DMS153 treated with DMSO at 0.1 percent for 48 hours (cell line): ENCODE measurements around the gene TES.

Experiments
- DNase-seq: peaks from one replicate; lab custom pipeline; 2025; ENCODE audit not compliant: unreplicated experiment; lab: John Stamatoyannopoulos, UW

Gene TES

DNA sequence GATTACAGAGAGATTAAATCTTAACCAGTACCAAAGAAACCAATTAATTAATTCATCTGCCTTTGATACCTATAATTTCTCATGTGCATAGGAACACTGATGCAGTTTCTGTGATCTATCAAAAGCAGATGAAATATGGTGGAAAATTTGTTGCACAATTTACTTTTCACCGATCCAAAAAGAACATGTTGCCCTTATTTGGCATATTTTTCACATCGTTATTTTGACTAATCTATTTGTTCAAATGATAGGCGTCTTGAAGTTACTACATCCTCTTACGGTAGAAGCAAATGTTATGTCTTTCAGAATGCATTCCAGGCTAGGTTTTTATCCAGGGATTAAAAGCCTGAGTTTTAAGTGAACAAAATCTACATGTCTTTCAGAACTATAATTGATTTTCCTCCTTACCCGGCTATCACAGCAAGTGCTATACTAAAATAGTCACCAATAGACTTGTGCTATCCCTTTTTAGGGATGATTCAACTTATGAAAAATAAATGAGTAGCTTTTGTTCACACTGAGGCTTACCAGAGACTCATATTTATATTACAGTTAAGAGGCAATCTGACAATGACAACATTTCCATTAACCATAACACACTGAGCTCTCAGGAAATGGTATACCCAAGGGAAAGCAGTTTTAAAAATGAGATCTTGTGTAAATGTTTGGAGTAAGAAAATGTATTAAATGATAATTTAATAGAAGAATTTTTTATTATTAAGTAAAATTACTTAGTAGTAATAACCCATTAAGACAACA, 16.8 kb upstream of the TES start:
- DNase-seq = peak; percentile 27

DNA sequence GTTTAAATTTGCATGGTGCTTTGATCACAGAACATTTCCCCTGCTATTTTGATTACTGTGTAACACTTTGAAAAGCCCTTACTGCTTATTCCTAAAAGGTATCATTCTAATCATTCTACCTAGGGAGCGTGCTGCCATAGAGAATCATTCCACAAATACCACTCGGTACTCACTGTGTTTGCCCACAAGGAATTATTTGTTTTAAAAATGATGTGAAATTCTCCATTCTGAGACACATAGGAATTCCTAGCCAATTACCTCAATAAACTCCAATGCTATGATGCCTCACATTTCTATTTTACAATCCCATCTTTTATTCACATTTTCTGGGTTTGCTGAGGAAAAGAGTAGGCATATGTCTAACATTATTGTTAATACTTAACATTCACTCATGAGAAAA, 16.2 kb upstream of the TES start:
- DNase-seq = no peak

DNA sequence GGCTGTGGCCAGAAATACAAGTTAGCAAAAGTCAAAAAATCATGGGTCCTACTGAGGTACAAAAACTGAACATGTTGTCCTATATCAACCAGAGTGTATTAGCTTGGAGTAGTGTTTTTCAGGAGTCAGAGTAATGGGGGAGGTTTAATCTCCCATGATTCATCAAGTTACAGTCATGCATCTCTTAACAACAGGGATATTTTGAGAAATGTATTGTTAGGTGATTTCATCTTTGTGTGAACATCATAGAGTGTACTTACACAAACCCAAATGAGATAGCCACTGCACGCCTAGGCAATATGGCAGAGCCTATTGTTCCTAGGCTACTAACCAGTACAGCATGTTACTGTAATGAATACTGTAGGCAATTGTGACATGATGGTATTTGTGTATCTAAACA, 14.9 kb upstream of the TES start:
- no peak for DNase-seq

DNA sequence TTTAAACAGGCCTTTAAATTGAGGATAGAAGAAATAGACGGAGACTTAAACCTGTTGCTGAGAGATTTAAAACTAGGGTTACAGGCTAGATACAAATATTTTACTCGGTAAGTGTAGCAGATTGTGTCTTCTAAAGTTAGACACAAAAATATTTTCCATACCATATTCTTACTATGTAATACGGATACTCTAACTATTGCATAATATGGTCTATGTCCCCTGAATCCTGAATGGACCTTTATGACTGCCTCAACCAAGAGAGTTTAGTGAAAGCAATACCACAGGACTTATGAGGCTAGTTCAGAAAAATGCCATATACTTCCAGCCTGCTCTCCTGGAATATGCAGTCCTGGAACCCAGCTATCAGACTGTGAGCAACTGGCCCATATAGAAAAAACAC, 13.4 kb upstream of the TES start:
- DNase-seq = no peak

DNA sequence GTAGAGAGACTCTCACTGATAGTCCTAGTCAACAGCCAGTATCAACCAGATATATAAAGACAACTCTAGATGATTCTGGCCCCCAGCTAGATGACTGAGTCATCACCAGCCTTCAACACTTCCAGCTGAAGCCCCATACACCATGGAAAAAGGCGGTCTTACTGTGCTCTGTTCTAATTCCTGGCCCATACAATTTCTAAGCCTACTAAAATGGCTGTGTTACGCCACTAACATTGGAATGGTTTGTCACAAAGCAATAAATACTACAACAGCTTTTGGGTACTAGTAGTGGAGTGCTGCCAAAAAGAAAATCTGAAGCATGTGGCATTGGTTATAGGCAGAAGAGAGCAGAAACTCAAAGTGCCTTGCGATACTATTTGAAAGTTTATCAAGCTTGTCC, 13.0 kb upstream of the TES start:
- DNase-seq = no peak

DNA sequence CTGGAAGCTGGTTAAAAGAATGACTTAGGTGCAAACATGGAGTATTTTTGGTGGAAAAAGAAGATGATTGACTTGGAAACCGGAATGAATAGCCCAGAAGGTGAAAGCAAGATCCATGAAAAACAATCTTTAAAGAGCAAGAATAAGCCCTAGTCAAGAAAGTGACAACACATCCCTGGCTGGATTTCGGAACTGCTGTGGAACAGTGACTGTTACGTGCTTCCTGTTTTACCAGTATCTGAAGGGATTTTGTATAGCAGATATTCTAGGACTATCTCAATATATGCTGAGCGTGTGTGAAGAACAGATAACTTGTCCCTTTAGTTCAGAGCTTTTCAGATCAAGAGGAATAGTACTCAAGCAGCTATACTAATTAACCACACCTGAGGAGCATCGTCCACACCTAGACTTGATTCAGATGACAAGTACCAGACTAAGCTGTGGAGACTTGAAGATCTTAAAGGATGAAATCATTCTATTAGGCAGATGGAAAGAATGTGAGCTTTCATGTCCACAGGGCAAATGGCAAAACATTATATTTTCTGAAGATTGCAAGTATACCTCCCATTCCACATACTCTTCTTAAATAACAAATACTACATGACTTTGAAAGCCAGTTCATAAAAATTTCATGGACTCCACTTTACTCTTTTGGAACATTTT, 11.5 kb upstream of the TES start:
- no peak for DNase-seq

DNA sequence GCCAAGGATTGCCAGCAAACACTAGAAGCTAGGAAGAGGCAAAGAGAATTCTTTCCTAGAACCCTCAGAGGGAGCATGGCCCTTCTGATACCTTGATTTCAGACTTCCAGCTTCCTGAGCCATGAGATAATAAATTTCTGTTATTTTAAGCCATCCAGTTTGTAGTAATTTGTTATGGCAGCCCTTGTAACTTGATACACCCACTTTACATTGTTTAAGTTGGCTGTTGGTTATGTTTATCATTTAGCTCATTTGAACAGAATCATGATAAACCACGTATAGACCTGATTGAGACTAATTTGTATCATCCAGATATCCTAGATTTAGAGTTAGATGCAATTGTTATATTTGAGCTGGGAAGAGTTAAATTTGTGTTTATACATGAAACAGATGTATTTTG, 9.4 kb upstream of the TES start:
- DNase-seq = no peak

DNA sequence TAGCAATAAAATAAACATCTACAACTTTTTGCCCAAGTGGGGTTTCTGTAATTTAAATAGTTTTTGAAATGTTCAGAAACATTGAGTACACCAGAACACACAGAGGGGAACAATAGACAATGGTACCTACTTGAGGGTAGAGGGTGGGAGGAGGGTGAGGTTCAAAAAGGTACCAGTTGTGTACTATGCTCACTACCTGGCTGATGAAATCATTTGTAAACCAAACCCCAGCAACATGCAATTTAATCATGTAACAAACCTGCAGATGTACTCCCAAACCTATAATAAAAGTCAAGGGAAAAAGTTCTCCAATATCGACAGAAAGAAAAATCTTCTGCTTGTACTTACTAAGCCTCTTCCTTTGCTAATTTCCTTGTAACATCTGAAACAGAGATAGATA, 4.2 kb upstream of the TES start:
- DNase-seq = no peak

DNA sequence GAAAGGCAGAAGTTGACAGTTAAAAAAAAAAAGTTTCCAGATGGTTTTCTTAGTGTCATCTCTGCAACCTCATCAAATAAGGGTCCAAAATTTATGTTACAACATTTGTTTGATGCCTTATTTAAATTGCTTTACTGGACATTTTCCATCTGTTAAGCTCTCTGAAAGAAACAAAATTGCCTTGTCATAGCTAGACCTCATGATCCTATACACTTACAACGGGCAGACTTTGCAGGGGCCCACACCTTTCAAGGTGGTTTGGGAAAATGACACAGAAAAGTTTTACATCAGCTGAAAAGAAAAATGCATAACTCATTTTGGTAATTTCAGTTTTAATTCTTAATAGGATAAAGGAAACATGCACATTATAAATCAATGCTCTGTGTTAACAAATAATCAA, 1.4 kb upstream of the TES start:
- DNase-seq = no peak

DNA sequence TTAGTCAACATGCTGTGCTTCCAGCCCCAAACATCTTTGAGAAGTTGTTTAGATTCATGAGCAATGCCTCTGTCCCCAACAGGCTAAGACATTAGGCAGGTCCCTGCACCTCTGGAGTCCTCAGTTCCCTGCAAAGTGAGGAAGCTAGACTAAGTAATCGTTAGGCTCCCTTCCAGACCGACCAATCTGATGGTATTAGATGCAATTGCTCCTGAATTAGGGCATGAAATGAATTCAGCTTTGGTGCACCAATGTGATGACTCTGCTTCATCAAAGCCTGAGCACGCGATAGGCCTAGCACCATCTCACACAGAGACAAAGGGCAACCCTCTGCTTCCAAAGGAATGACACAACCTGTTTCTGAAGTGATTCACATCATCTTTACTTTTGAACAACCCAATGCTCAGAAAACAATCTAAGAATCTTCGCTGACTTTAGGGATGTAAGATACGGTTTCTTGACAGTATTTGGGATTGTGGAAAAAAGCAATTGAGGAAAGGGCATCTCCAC, 723 bp upstream of the TES start:
- DNase-seq = no peak

DNA sequence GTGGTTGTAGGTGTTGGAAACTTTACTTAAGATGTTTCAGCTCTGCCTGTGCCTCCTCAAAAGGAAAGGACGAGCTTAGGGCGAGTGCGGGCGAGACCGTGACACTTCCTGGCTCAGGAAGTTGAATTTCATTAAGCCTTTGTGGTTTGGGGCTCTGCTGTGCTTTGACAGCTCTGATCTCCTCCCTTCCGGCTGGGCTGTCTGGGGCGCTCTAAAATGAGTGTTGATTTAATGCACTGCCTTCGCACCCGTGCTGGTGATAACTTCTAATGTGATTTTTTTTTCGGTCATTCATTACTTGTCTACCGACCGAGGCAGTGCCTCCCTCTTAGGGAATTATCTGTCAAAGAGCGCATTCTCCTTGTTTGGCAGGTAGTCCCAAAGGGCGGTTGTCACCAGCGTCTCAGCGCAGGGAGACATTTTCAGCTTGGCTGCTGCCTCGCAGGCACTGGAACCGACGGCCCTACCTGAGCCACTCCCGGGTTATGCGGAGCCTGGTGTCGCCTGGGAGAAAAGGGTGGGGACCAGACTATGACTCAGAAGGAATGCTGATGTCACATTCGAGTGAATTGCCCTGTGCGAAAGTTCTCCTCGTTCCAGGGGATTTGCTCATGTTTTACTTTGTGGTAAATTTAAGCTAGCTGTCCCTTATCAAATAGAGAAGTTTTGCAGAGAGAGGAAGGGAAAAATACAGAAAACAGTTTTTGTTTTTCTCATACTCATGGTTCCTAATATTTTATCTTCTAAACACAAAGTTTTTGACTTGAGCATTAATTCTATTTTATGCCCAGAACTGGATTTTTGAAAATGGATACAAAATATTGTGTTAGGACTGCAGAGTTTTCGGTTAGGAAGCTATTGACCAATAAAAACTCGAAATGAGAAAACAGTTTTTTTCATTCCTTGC, 920 bp downstream of the TES start:
- peak; percentile 21 for DNase-seq

DNA sequence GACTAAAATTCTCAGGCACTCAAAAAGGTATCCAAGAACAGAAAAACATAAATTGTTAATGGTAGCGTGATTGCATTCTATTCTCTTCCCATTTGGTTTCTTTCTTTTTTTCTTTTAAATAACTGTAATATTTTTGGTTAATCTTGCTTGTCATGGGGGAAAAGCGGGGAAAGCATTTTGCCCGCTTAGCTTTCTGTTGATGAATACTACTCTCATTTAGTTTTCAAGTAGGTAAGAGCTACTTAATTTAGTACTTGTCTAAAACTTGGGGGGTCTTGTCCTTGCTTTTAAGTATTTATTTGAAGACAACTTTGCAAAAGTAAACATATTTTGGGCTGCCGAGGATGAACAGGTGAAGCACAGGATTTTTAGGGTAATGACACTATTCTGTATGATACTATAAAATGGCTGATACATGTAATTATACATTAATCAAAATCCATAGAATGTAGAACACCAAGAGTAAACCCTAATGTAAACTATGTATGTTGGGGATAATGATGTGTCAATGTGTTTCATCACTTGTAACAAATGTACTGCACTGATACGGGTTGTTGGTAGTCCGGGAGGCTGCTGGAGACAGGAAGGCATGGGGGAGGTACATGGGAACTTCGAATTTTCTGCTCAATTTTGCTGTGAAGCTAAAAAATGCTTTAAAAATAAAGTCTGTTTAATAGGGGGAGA, 1.7 kb downstream of the TES start:
- no peak for DNase-seq

DNA sequence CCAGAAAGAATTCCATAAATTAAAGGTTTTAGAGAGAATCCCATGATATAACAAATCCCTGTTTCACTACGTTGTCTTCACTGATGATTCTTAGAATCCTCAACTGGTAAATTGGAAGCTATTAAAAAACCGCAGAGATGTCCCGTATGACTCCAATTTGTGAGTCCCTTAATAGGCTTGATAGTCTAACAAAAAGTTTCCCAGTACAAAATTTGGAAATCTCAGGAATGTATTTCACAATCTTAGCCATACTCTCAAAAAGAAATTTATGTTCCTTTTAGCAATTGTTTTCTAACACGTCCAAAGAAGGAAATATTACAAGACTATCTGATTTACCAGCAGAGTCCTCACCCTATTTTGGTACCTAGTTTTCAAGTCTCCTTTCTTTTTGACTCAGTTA, 2.5 kb downstream of the TES start:
- no peak for DNase-seq

DNA sequence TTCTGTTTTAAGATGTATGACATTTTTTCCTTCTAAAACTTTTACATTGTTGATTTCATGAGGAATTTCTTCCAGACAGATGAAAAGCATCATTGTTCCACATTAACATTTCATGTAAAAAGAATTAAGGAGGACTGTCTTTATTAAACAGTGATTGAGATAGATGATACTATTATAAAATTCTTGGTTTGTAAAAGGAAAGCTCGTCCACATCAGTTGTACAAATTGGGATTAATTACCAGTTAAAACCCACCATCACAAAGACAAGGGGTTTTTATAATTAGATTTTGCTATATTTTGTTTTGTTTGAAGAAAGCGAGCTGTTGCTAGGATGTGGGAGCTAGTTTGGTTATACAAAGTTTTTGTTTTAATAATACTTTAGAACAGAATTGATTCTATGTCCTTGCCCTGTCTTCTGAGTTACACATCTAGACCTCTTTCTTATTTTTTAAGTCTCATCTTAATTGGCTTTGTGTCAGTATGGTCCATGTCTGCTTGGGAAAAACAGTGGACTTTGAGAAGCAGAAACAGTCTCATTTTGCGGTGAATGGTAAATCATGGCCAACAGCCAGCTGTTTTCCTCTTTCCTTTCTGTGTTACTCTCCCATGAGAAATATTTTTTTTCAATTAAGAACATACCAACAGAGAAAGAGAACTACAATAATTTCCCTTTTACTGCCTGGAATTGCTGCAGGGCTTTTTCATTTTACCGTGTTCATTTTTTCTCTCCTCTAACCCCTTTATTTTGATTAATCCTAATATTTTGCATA, 3.2 kb downstream of the TES start:
- DNase-seq = no peak

DNA sequence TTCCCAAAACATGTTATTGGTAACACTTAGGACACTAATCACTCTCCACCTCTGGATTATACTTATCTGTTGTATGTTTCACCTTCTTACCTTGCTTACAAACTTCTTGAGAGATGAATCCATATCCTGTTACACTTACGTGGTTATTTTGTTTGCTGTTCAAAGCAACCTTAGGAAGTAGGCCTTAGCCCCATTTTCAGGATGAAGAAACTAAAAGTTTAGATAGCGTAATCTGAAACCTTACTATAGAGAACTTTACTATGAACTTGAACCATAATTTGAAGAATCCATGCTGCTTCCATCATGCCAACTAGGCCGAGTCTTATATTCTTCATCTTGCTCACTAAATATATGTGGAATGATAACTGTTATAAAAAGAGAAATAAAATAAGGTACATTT, 4.6 kb downstream of the TES start:
- DNase-seq = no peak

DNA sequence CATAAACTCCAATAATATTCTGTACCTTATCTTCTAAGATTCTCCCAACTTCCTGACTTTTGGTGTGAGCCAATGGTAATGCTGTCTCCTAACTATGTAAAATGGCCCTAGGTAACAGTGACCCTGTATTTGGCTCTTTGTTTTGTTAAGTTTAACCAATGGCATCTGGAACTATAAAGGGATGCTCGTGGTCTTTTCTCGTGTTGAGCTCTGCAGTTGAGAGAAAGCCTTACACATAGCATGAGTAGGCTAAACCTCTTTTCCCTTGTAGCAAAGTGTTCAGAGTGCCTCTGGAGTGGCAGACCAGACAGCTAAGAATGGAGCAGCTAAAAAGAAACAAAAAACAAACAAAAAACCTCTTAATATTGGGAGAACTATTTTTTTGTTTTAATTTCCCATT, 5.2 kb downstream of the TES start:
- DNase-seq = no peak

DNA sequence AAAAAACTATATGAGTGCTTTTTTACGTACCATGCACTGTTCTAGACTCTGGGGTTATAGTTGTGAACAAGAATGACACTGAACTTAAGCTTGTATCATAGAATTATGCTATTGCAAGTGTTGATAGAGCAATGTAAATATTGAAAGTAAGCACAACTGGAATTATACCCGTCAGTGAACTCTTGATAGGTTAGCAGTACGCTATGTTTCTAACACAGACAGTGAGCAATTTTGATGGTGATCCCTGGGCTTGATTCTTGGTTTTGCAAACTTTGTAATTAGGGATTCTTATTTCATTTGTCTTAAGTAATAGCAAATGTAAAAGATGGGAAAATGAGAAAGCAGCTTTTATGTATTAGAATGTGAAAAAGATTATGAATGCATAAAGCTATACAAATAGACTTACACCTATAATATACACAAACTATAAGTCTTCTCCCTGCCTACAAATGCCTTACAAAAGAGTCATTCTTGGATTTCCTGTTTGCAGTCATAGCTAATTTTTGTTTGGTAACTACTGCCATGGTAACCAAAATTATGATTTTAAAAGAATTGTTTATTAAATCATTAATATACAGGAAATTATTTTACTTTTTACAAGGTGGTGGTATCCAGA, 6.7 kb downstream of the TES start:
- no peak for DNase-seq

DNA sequence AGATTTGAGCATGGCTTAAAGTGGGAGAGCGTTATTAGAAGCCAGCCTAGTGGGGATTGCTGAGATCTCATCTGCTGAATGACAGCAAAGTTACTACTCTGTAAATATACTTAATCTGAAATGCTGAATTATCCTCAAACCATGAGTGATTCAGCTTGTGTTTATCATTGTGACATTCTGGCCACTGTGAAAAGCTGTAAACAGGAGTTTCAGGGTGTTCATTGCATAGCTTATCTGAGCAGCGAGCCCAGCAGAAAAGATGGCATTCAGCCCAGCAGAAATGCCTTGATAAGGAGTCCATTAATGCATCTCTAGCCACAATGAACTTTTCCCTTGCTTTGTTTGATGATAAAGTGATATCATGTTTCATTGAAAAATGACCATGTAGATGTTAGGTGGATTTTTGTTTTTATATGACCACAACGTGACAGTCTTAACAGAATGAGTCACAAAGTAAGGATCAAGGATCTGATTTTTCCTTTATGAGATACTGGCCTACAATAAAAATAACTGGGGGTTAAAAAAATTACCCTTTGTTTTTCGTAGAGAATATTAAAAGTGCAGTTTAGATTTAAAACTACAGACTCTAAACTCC, 7.8 kb downstream of the TES start:
- DNase-seq = peak; percentile 71

DNA sequence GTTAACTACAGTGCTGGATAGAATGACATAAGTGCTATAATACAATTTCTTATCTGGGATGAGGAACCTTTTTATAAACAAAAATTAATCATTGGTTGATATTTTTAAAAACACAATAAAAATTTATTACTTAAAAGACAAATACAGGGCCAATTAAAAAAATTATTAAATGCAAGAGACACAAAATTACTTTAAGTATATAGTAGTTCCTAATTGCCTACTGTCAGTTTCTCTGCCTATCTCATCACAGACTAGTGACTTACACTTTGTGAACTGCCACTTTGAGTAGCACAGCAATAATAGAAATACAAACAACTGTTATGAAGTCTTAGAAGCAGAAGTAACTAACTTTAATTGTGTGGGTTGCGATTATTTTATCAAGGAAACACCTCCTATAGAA, 8.4 kb downstream of the TES start:
- DNase-seq = no peak

DNA sequence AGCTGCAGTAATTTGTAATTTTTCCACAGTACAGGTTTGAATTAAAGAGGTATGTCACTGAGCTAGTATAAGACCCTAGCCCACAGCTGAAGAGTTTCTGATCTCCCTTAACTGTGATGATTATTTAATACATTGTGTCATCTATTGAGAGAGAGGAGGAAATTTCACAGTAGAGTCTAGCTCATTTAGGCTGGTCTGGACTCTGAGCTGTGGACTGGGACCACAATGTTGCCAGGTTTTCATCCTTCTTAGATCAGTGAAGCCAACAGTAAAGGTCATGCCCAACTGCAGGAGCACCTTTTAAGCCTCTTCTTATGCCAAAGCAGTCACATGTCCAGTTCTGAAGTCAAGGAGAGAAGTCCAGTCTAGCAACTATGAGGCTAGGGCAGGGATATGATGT, 8.9 kb downstream of the TES start:
- DNase-seq = no peak
